Measurements from ENCODE around the gene SEZ6.

SEZ6 gene

GRCh38 chr17:28928061-28928460 is 77.8 kb downstream of the SEZ6 start:
- DNase-seq, result no peak

DNA sequence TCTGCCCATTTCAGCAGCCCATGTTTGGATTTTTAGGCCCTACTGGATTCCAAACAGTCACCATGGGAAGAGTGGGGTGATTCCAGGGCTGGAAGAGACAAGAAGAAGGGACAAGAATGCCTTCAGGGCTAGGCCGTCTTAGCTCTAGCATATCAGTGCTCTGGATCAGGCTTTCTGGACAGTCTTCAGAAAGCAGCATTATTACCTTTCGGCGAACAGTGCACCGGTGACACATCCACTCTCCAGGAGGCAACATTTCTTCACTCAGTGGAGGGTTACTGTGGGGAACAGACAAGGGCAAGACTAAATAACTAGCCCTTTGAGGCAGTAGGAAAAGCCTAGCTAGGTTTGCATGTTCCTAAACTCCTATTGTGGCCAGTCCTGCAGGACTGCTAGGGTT is 79.0 kb downstream of the SEZ6 start:
- DNase-seq, result no peak

DNA sequence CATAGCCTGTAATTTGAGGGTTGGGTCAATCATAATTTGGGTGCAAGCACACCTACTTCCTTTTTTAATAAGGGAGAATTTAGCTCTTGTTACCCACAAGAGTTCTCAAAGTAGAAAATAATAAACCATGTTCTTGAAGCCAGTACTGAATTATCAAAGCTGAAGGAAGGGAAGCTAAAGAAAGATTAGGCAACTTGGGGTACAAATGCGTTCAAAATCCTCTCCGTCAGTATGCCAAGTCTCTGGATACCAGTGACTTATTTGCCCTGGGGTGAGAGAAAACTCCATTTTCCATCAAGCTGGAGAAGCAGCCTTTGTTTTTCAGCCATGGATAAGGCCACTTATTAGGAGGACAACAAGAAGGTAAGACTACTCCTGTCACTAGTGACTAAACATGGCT is 79.5 kb downstream of the SEZ6 start:
- DNase-seq, result no peak

- DNase-seq, result no peak
Observed at GRCh38 chr17:28925912-28926365, 79.9 kb downstream of the SEZ6 start.

GRCh38 chr17:28920201-28920600 is 85.6 kb downstream of the SEZ6 start:
- DNase-seq, result no peak

DNA sequence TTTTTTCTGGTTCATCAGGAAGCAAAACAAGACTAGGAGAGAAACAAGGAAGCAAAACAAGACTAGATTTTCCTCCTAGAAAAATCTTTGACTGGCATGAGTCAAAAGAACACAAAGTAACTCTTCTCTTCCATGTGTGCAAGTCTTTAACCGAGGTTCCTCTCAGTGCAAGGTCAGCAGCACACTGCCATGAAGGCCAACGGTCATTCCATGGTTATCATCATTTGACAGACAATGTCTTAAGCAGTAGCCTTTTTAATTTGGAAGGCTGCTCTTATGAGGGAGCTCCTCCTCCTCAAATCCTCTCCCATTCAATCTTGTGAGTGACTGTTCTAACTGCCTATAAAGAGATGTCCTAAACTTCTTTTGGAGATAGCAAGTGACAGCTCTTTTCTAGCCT is 87.5 kb downstream of the SEZ6 start:
- DNase-seq, result no peak

DNA sequence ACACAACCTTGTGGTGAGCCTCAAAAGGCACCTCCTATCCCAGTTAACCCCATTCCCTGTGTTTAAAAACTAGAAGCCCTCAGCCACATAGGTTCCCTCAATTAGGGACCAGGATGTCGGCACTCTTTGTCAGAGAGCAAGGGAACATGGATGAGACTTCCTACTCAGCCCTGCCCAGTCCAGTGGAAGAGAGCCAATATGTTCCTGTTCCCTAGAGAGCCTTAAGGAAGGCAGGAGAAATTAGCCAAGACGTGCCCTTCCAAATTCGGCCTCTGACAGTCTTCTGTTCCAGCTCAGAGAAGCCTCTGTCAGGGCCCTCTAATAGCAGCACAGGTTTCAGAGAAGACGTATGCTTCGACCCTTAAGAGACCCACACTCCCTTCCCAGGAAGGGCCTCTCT is 88.4 kb downstream of the SEZ6 start:
- no peak for DNase-seq

DNA sequence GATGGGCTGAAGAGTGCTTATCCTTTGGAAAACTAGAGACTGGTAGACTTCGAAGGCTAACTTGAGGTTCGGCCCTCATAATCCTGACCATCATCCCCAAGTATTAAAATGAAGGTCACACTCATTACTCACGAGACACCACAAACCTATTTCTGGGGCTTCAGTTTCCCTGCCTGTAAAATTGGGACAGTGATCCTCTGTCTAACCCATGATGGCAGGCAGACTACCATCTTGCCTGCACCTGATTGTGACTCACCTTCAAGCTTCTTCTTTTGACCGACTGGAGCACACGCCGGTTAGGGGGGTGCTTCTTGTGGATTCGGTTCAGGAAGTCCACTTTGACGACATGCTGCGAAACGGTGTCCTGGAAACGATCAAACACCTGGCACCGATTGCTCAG is 88.8 kb downstream of the SEZ6 start:
- DNase-seq, result no peak

DNA sequence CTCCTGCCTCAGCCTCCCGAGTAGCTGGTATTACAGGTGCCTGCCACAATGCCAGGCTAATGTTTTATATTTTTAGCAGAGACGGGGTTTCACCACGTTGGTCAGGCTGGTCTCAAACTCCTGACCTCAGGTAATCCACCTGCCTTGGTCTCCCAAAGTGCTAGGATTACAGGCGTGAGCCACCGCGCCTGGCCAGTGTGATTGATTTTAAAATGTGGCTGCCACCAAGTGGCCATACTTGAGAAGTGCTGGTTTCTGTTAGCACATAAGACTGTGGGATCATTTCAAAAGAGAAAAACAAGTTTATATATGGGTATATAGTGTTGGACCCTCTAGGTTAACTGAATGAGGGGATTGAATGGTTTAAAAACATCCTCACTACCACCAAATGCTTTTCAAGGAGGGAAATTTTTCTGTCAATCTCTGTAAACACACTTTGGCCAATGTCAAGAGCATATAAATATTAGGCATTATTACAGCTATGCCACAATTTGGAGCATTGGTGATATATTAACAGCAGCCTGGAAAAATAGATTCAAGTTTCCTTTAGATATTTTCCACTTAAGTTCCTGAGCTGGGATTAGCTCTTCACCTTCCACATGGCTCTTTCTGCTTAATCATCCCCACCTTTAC is 89.4 kb downstream of the SEZ6 start:
- DNase-seq, result no peak

GRCh38 chr17:28912938-28913333 is 92.9 kb downstream of the SEZ6 start:
- no peak for DNase-seq

- DNase-seq, result no peak
Observed at GRCh38 chr17:28912281-28912937, 93.4 kb downstream of the SEZ6 start.

DNA sequence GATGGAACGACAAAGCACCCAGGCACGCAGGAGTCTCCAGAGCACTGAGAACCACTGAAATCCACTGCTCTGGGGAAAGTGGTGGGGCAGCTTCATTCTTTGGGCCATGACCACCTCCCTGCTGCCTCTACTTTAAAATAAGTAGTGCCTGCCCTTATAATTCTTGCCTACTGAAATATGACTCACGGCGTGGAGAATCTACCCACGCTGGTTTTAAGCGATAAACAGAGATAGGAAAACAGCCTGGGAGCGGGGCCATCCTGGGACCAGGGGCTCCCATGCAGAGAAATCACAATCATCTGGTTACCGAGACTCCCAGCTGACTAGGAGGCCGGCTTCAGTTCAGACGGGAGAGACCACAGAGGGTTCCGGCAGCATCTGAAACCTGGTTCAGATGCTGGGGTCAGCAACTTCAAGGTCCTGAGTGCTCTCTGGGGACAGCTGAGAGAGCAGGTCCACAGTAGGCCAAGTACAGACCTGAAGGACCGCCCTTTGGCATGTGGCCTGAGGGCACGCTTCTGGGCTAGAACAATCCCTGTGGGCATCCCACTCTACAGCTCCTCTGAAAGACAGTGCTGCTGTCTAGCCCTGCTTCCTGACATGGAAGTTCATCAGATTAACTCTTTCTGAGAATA is 94.3 kb downstream of the SEZ6 start:
- no peak for DNase-seq

- DNase-seq, result no peak
Observed at GRCh38 chr17:28910534-28910933, 95.3 kb downstream of the SEZ6 start.

DNA sequence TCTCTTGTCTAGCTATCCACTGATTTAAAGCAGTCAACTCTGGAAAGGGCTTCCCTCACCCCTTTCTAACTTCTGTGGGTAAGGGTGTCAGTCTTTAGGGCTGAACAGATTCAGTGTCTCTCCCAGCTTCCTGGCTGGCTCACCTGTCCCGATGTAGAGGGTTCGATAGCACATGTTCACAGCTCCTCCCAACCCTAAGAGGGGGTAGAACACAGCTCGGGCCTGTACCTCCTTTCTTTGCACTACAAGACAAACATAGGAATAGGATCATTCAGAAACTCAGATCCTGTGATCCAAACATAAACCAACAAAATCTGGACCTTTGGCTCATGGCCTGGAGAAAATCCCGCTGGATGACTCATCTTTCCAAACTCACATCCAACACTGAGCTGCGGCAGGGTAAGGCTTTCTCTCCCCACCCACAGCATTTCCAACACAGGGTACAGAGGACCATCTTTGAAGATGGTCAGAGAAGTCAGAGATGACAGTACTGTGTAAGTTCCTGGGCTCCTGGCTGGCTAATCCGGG is 97.1 kb downstream of the SEZ6 start:
- no peak for DNase-seq

DNA sequence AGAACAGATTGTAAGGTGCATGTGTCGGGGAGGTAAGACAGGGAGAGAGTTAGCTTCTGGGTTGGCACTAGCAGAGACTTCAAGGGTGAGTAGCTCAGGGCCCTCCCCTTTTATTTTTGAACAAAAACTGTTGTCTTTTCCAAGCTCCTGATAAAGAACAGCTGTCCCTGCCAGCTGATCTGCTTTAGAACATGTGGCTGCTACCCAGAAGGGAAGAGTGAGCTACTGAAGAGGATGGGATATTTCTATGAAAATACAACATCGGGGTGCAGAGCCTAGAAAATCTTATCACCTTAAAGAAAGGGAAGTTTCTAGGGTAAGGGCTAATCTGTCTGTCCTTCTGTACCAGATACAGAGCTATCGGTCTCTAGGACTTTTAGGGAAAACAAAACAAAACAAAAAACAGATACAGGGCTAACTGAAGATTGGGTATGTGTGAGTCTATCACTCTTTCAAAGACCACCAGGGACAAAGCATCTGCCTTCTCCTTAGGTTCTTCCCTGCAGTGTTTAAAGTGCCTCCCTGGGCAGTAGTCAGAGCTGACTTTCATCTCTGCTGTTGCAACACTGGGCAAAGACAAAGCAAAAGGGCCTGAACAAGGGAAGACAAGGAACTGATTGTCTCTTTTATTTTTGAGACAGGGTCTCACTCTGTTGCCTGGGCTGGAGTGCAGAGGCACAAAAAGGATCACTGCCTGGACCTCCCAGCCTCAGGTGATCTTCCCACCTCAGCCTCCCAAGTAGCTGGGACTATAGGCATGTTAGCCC is 97.9 kb downstream of the SEZ6 start:
- no peak for DNase-seq

DNA sequence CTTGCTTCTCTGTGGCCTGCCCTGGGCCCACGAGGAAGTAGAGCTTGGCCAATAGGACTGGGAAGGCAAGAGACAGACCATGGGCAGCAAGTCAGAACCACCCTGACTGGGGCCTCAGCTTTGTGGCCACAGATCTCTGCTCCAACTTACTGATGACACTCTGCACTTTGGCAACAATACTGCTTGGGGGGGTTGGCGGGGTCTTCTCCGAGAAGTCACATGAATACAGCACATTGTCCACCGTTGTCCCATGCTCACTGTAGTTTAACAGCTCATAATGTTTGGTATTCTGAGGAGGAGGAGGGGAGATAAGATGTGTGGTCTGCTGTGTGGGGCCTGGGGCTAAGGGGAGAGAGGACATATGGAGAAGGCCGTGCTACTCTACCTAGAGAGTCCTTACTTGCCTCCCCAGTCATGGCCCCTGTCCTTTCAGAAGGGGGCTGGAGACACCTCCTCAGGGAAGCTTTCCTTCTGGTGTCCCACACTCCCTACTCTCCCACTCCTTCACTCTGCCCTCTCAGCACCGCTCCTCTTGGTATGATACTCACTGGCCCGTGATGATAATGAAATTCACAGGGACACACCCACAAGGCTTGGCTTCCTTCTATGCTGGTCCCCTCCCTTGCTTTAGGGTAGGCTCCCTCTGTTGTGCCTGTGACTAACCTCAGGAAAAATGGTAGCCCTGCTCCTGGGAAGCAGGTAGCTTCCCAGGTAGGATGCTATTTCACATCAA is 99.0 kb downstream of the SEZ6 start:
- DNase-seq, result no peak

- DNase-seq, result no peak
Observed at GRCh38 chr17:28906276-28906675, 99.6 kb downstream of the SEZ6 start.

Measured in left hindlimb (tissue), 1 donor.